CD4-positive, CD25-positive, alpha-beta regulatory T cell (primary cell): ENCODE results near the gene AMBRA1. TPM values are rescaled to one million over a fixed set of nuclear protein-coding genes. Genes with fewer than 3 reads are reported as not detected.
A peak's percentile ranks its signal among the peaks of the same experiment; 100 is the strongest.

Experiments
- ATAC-seq, 2 donors: fragments of 150-1000 bp; cut with Tn5 transposase; one replicate each; pipeline ENCODE4 v1.10.0; 2021; ENCODE audit warnings: low read depth in 2 of 2, moderate number of reproducible peaks in 2 of 2, moderate library complexity in 1 of 2
- DNase-seq, 3 donors: peaks; one replicate each; pipeline versions ENCODE4 v3.0.0 to v3.0.0-alpha.2; 2012 to 2022; ENCODE audit warnings: mixed read lengths in 1 of 3
- H3K27ac ChIP-seq: one replicate; pipeline ENCODE4 v1.7.0; 2013; ENCODE audit warnings: mild to moderate bottlenecking, low read length; ENCODE audit not compliant: insufficient read depth, poor library complexity, severe bottlenecking
- H3K27me3 ChIP-seq: one replicate; pipeline ENCODE4 v1.7.0; 2013; ENCODE audit warnings: low read length; ENCODE audit not compliant: control insufficient read depth, insufficient read depth
- H3K36me3 ChIP-seq: one replicate; pipeline ENCODE4 v1.7.0; 2013; ENCODE audit warnings: mild to moderate bottlenecking, low read length, moderate library complexity; ENCODE audit not compliant: control insufficient read depth, insufficient read depth
- H3K4me1 ChIP-seq: 2 replicates; pipeline ENCODE4 v1.7.0; 2013; ENCODE audit warnings: mild to moderate bottlenecking, low read length; ENCODE audit not compliant: insufficient read depth, control insufficient read depth, poor library complexity, severe bottlenecking
- H3K4me3 ChIP-seq: one replicate; pipeline ENCODE4 v1.7.0; 2013; ENCODE audit warnings: low read depth, mild to moderate bottlenecking, low read length, moderate library complexity
- H3K9me3 ChIP-seq, 2 experiments: 1 replicate in 1 of 2; 2 replicates in 1 of 2; pipeline ENCODE4 v1.7.0; 2013; ENCODE audit warnings: low read length in 2 of 2, mild to moderate bottlenecking in 1 of 2, moderate library complexity in 1 of 2; ENCODE audit not compliant: control insufficient read depth in 2 of 2
- H3K27ac Mint-ChIP-seq, 3 donors: one replicate each; pipeline ENCODE4 v1.8.0; 2020 to 2022; ENCODE audit warnings: mild to moderate bottlenecking in 3 of 3, mixed read lengths in 3 of 3, moderate library complexity in 2 of 3
- H3K27me3 Mint-ChIP-seq: one replicate; pipeline ENCODE4 v1.8.0; 2022; ENCODE audit warnings: mild to moderate bottlenecking, mixed read lengths
- H3K36me3 Mint-ChIP-seq: one replicate; pipeline ENCODE4 v1.8.0; 2020; ENCODE audit warnings: mixed read lengths
- H3K4me1 Mint-ChIP-seq, 4 donors: one replicate each; pipeline ENCODE4 v1.8.0; 2020 to 2022; ENCODE audit warnings: mixed read lengths in 4 of 4, mild to moderate bottlenecking in 1 of 4
- H3K4me3 Mint-ChIP-seq, 4 donors: one replicate each; pipeline ENCODE4 v1.8.0; 2020 to 2022; ENCODE audit warnings: mild to moderate bottlenecking in 4 of 4, mixed read lengths in 4 of 4, moderate library complexity in 3 of 4
- H3K9me3 Mint-ChIP-seq, 7 donors: one replicate each; pipeline ENCODE4 v1.8.0; 2020 to 2022; ENCODE audit warnings: mixed read lengths in 7 of 7, mild to moderate bottlenecking in 3 of 7, moderate library complexity in 2 of 7
- polyA plus RNA-seq, 4 donors: library from polyadenylated mRNA; unstranded; fragments of 300-500 nt; fragmentation: Illumina TruSeq; gene quantifications; one replicate each; pipeline ENCODE4 v1.2.3, GENCODE V29; 2021
- total RNA-seq: library from RNA; stranded (reverse); gene quantifications from one replicate; pipeline ENCODE4 v1.2.3, GENCODE V29; 2022

The AMBRA1 gene
- total and polyA plus RNA-seq, 5 donors from 2014 or later, result 8.2 to 61.0 (median 12.3) TPM

- H3K27me3 ChIP-seq, result no peaks in the 10 kb centered on the region
- H3K27ac ChIP-seq, result no peak overlapping the region
- no peak overlapping the region for H3K4me3 ChIP-seq
- peaks cover 25% of the 10 kb centered on the region for H3K36me3 Mint-ChIP-seq
- ATAC-seq (no peak), DNase-seq (no peak)
- H3K4me1 ChIP-seq, result no peaks in the 10 kb centered on the region
- H3K36me3 ChIP-seq, result peaks cover 56% of the 10 kb centered on the region
- no peaks in the 10 kb centered on the region for H3K9me3 Mint-ChIP-seq
- H3K27me3 Mint-ChIP-seq, result no peaks in the 10 kb centered on the region
- H3K4me1 Mint-ChIP-seq, result peaks cover 0 to 15% (median 9%) of the 10 kb centered on the region in 4 donors
- no peaks in the 10 kb centered on the region for H3K9me3 ChIP-seq
- H3K4me3 Mint-ChIP-seq, result no peak overlapping the region
- peak overlapping the region in 1 of 3 donors; percentile 6 for H3K27ac Mint-ChIP-seq
Measured at GRCh38 chr11:46497498-46497897, 96.3 kb downstream of the AMBRA1 start.

- no peaks in the 10 kb centered on the region for H3K4me1 ChIP-seq
- ATAC-seq, result no peak
- peaks cover 58% of the 10 kb centered on the region for H3K36me3 ChIP-seq
- no peaks in the 10 kb centered on the region for H3K27me3 ChIP-seq
- peaks cover 20% of the 10 kb centered on the region for H3K36me3 Mint-ChIP-seq
- H3K4me3 Mint-ChIP-seq, result no peak overlapping the region
- no peaks in the 10 kb centered on the region for H3K9me3 ChIP-seq
- H3K27ac Mint-ChIP-seq, result peak overlapping the region in 1 of 3 donors; percentile 34
- H3K4me3 ChIP-seq, result no peak overlapping the region
- no peak overlapping the region for H3K27ac ChIP-seq
- no peaks in the 10 kb centered on the region for H3K9me3 Mint-ChIP-seq
- no peak for DNase-seq
- peaks cover 9 to 25% (median 10%) of the 10 kb centered on the region in 4 donors for H3K4me1 Mint-ChIP-seq
- no peaks in the 10 kb centered on the region for H3K27me3 Mint-ChIP-seq
Measured at GRCh38 chr11:46493791-46494190, 100.0 kb downstream of the AMBRA1 start.

GRCh38 chr11:46492532-46492931 is 101.3 kb downstream of the AMBRA1 start:
- no peak overlapping the region for H3K27ac ChIP-seq
- peaks cover 54% of the 10 kb centered on the region for H3K36me3 ChIP-seq
- no peak overlapping the region for H3K27ac Mint-ChIP-seq
- H3K36me3 Mint-ChIP-seq, result peaks cover 20% of the 10 kb centered on the region
- DNase-seq, result no peak
- no peaks in the 10 kb centered on the region for H3K27me3 Mint-ChIP-seq
- no peaks in the 10 kb centered on the region for H3K9me3 Mint-ChIP-seq
- H3K4me1 Mint-ChIP-seq, result peaks cover 12 to 25% (median 14%) of the 10 kb centered on the region in 4 donors
- no peaks in the 10 kb centered on the region for H3K27me3 ChIP-seq
- H3K4me1 ChIP-seq, result no peaks in the 10 kb centered on the region
- no peaks in the 10 kb centered on the region for H3K9me3 ChIP-seq
- no peak overlapping the region for H3K4me3 Mint-ChIP-seq
- H3K4me3 ChIP-seq, result no peak overlapping the region
- ATAC-seq, result no peak

- peaks cover 49% of the 10 kb centered on the region for H3K36me3 ChIP-seq
- peak overlapping the region in 2 of 3 donors; percentile 9 to 83 for H3K27ac Mint-ChIP-seq
Measured at GRCh38 chr11:46491661-46492330, 102.0 kb downstream of the AMBRA1 start.

GRCh38 chr11:46490666-46491065 is 103.2 kb downstream of the AMBRA1 start:
- H3K27ac ChIP-seq, result no peak overlapping the region
- Mint-ChIP-seq H3K27me3 (no peaks in the 10 kb centered on the region), H3K36me3 (peaks cover 12% of the 10 kb centered on the region), H3K4me1 (peaks cover 10 to 22% (median 14%) of the 10 kb centered on the region in 4 donors), H3K4me3 (no peak overlapping the region), H3K27ac (no peak overlapping the region), H3K9me3 (no peaks in the 10 kb centered on the region)
- DNase-seq, result no peak
- no peaks in the 10 kb centered on the region for H3K4me1 ChIP-seq
- no peak overlapping the region for H3K4me3 ChIP-seq
- peaks cover 47% of the 10 kb centered on the region for H3K36me3 ChIP-seq
- H3K9me3 ChIP-seq, result no peaks in the 10 kb centered on the region
- no peaks in the 10 kb centered on the region for H3K27me3 ChIP-seq
- ATAC-seq, result no peak

More at GRCh38 chr11:46491661-46492330, 102.0 kb downstream of the AMBRA1 start:
- no peaks in the 10 kb centered on the region for H3K4me1 ChIP-seq
- no peak overlapping the region for H3K4me3 ChIP-seq
- no peaks in the 10 kb centered on the region for H3K9me3 Mint-ChIP-seq
- H3K4me1 Mint-ChIP-seq, result peaks cover 10 to 22% (median 13%) of the 10 kb centered on the region in 4 donors
- no peak overlapping the region for H3K4me3 Mint-ChIP-seq
- no peak for ATAC-seq
- H3K9me3 ChIP-seq, result no peaks in the 10 kb centered on the region
- H3K27me3 ChIP-seq, result no peaks in the 10 kb centered on the region
- H3K36me3 Mint-ChIP-seq, result peaks cover 14% of the 10 kb centered on the region
- H3K27me3 Mint-ChIP-seq, result no peaks in the 10 kb centered on the region
- no peak overlapping the region for H3K27ac ChIP-seq
- DNase-seq, result no peak

GRCh38 chr11:46489656-46490560 is 103.9 kb downstream of the AMBRA1 start:
- Histone ChIP-seq H3K27ac (no peak overlapping the region), H3K27me3 (no peaks in the 10 kb centered on the region), H3K36me3 (peaks cover 43% of the 10 kb centered on the region), H3K9me3 (no peaks in the 10 kb centered on the region), H3K4me3 (no peak overlapping the region), H3K4me1 (no peaks in the 10 kb centered on the region)
- no peak overlapping the region for H3K4me3 Mint-ChIP-seq
- peak overlapping the region in 1 of 3 donors; percentile 30 for H3K27ac Mint-ChIP-seq
- no peaks in the 10 kb centered on the region for H3K9me3 Mint-ChIP-seq
- peak in 2 of 3 donors; percentile 39 to 77 for DNase-seq
- H3K4me1 Mint-ChIP-seq, result peaks cover 10 to 22% (median 17%) of the 10 kb centered on the region in 4 donors
- ATAC-seq, result peak; percentile 58 to 69
- H3K36me3 Mint-ChIP-seq, result peaks cover 7% of the 10 kb centered on the region
- H3K27me3 Mint-ChIP-seq, result no peaks in the 10 kb centered on the region

- H3K9me3 ChIP-seq, result no peaks in the 10 kb centered on the region
- DNase-seq (no peak), ATAC-seq (no peak)
- Mint-ChIP-seq H3K4me1 (peaks cover 11 to 20% (median 15%) of the 10 kb centered on the region in 4 donors), H3K4me3 (no peak overlapping the region), H3K9me3 (no peaks in the 10 kb centered on the region), H3K27ac (peak overlapping the region in 1 of 3 donors; percentile 22), H3K36me3 (peaks cover 21% of the 10 kb centered on the region), H3K27me3 (no peaks in the 10 kb centered on the region)
- no peaks in the 10 kb centered on the region for H3K27me3 ChIP-seq
- no peak overlapping the region for H3K4me3 ChIP-seq
- H3K36me3 ChIP-seq, result peaks cover 23% of the 10 kb centered on the region
- H3K27ac ChIP-seq, result no peak overlapping the region
- H3K4me1 ChIP-seq, result no peaks in the 10 kb centered on the region
Measured at GRCh38 chr11:46485856-46486443, 107.9 kb downstream of the AMBRA1 start.
